HG02571 (cell line): ENCODE results near the gene GK.
"Not testable (repeated sequence)": the region's sequence is repeated elsewhere in the genome, so short reads cannot be mapped to it uniquely, and the experiment has no call there.

Experiments
- ATAC-seq: cut with Tn5 transposase; IDR thresholded peaks from one replicate; pipeline ENCODE4 v1.9.1; 2021; ENCODE audit warnings: mild to moderate bottlenecking, moderate library complexity; ENCODE audit not compliant: unreplicated experiment

The GK gene

DNA sequence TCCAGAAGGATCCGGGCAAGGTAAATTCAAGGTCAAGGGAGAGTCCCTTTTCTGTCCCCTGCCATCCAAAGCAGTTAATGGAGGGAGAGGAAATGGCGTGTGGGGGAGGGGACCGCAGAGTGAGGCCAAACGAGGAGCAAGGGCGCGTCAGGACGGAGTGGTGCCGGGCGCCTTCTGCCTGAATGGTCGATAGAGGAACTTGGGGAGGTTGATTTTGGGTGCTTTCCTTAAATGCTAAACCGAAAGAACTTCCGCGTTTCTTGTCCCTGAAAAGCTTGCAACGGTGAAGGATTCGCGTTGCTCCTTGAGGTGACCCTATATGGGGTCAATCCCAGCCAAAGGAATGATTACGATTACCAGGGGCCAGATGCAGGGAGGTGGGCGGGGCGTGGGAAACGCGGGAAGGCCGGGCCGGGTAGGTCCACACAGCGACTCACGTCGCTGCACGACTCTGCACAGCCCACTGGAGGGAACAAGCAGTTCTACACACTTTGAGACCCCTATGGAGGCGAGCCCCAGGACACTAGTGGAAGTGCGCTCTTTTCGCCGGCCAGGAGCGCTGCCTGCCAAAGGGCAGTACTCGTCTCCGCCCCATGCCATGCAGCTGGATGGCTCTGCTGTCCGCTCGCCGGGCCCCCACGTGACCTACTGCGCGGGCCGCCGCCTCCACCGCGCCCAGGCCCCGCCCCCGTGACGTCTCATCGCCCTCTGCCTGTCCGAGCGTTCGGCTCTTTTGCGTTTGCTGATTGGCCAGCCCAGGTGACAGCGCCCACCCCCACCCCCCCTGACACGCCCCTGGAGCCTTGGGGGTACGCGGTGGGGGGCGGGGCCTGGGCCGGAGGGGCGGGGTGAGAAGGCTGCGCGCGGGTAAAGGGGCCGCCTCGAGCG is 452 bp upstream of the GK start:
- ATAC-seq, result peak; percentile 85

DNA sequence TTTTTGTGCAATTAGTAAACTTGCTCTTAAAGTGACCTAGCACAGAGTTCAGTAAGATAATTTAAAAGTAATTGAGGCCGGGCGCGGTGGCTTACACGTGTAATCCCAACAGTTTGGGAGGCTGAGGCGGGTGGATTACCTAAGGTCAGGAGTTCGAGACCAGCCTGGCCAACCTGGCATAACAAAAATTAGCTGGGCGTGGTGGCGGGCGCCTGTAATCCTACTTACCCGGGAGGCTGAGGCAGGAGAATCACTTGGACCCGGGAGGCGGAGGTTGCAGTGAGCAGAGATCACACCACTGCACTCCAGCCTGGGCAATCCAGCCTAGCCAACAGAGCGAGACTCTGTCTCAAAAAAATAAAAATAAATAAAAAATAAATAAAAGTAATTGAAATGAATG is 1.2 kb downstream of the GK start:
- not testable (repeated sequence) for ATAC-seq

DNA sequence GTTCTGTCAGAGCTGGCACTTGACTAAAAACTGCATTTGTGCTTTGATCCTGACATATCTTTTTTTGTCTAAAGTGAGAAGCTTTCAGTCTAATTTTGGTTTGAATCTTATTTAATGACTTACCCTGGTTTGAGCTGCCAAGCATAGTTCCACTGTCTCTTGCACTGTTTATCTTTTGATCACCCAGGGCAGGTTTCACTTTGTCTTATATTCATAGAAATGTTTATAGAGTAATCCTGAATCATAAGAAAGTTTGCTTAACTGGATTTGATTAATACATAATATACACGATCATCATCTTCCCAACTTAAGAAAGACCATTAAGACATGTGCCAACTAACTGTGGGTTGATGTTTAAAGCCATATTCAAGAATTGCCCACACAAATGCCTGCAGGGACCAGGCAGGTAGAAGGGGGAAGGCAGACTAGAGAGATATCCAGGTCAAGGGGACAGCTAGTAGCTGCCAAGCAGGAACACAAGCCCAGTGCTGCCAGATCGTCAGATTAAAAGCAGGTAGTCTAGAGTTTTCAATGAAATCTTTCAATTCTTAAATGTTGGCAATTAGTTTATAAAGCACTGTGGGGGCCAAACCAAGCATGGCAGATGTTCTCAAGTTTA is 1.9 kb downstream of the GK start:
- no peak for ATAC-seq

DNA sequence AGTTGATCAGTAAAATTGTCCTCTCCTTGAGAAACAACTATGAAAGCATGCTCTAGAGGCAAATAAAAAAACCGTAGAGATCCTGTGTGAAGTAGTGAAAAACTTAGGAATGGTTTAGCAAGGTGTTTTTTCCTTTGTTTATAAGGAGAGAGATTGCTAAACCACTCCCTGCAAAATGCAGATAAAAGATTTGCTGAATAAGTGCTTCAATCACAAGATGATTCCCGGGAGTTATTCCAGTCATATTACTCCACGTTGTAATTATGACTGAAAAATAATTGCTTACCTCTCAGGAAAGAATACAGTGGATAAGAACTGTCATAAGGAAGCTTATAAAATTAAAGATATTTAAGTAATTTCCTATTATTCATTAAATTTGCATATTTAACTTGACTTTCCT is 2.8 kb downstream of the GK start:
- ATAC-seq, result no peak

DNA sequence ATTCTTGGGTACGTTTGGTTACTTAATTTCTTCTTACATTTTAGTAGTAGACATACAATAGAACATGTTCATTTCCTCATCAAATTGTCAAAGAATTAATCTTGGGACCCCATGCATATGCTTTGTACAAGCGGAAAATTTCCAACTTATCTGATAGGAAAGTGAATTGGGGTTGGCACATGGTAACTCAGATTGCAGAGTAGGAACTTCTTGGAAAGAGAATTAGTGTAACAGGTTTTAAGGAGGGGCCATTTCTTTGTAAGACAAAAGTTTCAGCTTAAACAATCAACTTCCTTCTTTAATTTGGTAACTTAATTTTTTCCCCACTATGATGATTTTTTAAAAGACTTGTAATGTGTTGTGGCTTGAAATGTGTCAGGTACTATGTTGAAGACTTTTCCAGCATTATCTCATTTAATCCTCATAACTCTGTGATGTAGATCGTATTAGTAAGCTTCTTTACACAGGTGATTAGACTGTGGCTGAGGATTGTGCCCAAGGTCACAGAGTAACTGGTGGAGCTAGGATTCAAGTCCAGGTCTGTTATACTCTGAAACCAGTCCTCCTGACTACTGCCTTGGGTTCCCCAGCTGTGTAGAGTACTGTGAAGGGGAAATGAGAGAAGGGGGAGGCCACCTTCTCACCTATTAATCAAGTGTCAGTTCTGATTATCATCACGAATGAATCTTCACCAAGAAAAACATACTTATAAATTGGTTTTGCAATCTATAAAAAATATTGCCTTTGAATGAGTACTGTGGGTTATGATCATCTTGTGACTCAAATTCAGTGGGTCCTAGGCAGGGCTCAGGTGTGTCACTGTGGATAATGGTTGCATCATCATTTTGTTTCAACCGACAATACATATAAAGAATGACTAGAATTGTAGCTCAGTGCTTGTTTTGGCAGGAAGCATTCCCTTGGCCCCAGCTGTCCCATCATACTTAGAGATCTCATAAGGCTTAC is 4.3 kb downstream of the GK start:
- no peak for ATAC-seq

DNA sequence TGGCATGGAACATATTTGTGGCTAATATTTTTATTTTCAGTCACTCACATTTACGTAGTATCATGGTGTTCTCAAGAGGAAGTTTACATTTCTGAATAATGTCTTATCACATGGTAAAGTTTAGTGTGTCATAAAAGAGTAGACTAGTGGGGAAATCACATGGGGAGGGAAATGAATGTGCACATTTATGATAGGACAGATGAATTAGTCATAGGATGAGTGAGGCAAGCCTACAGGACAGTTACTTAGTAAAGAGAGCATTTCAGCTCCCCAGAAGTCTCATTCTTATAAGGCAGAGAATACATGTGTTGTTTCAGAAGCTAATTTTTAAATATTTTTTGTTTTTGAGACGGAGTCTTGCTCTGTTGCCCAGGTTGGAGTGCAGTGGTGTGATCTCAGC is 6.2 kb downstream of the GK start:
- no peak for ATAC-seq

DNA sequence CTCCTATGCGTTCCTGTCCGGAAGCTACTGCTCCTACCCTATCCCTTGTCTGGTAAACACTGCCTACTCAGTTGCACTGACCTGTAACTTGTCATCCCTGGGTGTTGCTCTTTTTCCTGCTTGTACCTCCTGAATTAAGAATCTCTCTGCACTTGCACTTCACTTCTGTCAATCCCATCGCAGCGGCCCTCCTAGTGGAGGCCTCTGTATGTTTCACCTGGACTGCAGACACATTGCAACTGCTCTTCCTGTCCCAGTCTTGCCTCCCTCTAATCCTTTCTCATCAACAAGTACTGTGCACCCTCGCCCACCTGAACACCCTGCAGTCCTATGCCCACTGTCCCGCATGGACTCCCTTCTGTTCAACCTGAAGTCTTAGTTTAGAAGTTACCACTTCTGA is 8.0 kb downstream of the GK start:
- no peak for ATAC-seq

DNA sequence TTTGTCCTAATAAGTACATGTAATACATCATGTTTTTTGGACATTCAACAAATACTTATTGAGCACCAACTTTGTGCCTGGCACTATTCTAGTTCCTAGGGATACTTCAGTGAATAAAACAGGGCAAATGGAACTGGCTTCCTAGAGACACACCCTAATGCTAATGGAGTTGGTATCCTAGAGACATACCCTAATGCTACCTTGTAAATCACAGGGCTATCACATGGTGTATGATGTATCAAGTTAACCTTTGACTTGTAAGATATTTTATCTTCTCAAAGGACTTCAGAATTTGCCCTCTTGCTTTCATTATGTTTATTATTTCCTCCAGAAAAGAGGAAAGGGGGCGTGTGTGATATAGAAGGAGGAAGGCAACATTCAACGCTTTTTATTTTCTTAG is 10.1 kb downstream of the GK start:
- ATAC-seq, result no peak

DNA sequence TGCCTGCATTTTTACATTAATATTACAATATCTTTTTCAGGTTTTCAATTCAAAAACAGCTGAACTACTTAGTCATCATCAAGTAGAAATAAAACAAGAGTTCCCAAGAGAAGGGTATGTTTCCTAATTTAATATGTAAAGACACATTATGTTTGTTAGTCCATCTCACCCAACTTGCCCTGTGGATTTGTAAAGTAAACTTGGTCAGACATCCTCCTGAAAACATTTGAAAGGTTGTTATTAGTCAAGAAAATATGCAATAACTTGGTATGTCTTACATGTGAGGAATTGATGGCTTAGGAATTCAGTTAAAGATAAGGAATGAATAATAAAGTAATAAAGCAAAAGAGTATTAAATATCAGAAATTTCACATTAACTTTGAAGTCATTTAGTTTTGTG is 12.2 kb downstream of the GK start:
- no peak for ATAC-seq

DNA sequence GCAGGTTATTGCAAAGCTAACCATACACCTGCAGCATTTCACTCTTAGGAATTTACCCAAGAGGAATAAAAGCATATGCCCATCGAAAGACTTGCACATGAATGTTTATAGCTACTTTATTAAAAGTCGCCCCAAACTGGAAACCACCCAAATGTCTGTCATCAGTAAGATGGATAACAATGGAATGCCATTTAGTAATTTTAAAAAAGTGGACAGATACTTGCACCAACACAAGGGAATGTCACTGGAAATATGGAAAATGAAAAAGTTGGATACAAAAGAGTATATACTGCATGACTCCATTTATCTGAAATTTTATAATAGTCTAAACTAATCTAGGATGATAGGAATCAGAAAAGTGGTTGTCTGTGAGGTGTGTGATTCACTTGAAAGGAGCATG is 12.9 kb downstream of the GK start:
- no peak for ATAC-seq

DNA sequence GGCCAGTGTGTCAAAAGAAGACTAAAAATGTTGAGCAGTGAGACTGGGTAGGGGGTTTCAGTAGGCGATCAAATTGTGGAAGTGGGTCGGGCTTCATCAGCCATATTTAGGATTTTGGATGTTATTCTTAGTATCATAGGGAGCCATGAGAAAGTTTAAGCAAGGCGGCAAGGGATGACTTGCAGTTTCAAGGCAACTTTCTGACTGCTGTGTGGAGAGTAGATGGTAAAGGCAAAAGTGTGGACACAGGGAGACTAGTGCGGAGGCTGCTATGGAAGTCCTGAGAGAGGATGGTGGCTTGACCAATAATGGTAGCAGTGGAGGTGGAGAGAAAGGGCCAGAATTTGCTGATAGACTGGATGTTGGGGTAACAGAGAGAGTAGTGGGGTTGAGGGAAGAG is 15.4 kb downstream of the GK start:
- ATAC-seq, result no peak

DNA sequence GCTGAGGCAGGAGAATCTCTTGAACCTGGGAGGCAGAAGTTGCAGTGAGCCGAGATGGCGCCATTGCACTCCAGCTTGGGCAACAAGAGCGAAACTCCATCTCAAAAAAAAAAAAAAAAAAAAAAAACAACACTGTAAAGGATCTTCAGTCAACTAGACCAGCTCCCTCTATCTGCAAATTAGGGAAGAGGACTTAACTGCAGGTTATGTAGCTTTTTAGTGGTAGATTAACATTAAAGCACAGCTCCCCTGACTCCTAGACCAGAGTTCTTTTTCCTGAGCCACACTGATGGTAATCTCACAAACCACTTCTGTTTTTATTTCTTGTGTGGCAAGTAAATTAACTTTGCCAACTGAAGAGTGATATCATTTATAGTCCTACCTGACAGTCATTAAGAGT is 18.0 kb downstream of the GK start:
- not testable (repeated sequence) for ATAC-seq

DNA sequence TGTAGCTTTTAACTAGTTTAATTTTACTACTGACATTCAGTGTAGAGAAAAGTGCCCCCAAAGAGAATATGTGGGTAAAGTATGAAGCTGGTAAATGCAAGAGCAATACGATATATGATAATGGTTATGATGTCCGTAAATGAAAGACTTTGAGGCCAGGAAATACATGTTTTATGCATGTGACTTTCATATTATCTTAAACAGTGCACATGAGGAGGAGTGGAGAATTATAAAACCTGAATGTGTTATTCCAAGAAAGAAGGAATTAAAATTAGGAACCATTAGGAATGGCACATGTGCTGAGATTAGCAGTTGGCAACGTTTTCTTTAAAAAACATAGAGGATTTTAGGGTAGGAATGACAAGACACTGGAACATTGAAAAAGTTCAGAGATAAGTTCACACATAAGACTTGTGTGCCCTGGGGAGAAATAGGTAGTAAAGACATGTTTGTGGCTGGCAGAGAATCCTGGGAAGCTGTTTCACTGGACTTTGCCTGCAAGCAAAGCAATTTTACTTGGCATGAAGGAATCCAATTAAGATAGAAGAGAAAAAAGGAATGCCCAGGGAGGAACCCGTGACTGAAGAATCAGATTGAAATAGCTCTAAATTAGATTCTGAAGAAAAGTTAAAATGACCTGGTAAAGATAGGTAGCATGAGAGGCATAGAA is 20.0 kb downstream of the GK start:
- no peak for ATAC-seq

DNA sequence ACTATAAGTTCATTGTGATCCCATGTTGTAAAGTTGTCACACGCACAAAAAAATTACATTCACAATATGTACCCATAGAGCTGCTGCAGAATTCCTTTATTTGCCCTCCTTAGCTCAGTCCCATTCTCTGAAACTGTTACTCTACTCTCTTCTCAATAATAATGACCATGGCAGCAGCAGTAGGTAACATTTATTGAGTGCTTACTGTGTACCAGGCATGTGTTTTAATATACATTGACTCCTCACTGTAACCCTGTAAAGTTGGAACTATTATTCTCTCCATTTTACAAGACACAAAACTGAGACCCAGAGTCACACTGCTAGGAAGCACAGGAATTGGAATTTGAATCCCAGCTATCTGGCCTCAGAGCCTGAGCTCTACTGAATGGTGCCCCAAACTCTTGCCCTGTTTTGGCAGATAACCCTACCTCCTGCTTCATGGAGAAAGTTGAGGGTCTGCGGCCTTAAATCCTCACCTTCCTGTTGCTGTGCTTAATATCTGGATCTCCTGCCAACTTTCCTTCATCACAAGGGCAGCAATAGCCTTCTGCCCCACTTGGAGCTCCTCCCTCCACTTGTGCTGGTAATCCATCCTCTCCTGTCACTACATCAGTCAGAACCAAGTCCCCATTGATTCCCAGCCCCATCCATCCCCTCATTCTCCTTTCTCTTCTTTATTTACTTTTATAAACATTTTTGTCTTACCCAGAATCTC is 20.8 kb downstream of the GK start:
- ATAC-seq, result no peak

DNA sequence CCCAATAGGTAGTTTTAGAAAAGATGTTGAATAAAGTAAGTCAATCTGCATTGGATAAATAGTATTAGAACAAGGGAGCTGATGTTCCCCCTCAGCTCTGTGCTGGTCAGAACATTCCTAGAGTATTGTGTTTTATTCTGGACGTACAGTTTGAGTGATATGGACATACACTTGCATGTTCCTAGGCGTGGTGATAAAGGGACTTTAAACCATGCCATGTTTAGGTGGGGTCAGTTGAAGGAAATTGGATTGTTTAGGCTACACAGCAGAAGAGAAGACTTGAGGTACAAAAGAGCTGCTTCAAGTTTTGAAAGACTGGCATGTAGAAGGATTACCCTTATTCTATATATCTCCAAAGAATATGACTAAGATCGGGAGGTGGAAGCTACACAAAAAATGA is 21.6 kb downstream of the GK start:
- ATAC-seq, result no peak

DNA sequence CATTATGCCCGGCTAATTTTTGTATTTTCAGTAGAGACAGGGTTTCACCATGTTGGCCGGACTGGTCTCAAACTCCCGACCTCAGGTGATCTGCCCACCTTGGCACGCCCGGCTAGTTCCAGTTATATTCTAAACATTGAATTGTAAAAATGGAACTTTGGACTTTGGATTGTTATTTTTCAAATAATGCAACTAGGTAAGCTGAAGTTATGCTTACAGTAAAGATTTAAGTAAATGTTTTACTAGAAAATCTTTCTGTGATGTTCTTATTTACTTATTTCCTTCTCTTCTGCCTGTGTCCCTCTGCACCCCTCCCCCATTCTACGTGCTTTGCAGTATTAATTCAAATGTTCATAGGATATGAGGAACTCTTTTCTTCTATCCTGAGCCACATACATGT is 26.1 kb downstream of the GK start:
- ATAC-seq, result no peak

DNA sequence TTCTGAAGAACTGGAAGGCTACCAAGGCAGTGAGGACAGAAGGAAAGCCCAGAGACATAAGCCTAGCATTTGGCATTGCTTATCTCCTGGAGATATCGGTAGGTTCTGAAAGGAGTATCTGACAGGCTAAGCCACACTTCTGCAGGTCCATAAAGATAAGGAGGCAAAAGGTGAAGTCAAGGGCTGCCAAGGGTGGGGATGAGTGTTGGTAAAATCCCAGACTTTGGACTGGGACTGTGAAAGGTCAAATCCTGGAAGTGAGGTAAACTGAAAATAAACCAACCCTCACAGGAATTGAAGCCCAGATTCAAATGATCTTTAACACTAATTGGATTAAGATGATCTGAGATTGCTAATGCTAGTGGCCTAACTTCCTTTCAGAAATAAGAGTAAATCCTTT is 27.4 kb downstream of the GK start:
- ATAC-seq, result no peak

DNA sequence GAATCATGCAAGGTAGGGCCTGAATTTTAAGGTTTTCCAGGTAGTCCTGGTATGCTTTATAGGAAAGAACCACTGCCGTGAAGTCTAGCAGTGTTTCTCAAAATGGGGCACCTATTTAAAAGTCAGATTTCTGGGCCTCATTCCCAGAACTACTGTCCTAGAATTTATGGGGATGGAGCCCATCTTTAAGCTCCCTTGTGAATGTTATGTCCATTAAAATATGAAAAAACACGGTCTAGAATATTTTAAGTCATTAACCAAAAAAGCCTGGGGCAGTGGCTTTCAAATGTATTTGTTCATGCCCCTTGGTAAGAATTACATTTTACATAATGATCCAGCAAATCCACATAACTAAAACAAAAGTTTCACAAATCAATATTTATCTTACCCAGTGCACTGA is 35.4 kb downstream of the GK start:
- ATAC-seq, result no peak

DNA sequence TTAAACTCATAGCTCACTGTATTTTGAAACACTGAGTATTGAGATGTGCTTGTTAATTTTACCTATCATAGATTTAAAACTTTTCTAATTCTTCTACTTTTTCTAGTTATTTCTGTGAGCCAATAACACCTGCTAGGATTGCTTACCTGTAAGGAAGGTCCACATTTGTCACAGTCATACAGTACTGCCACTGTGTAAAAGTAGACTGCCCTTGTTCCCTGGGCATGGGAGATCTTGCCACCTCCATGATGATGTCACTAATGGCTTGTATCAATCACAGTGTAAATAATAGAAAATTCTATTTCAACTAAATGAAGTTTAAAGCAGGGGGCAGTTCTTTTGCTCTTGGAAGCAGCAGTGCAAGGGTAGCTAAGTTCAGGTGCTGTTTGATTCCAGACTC is 35.9 kb downstream of the GK start:
- ATAC-seq, result no peak

DNA sequence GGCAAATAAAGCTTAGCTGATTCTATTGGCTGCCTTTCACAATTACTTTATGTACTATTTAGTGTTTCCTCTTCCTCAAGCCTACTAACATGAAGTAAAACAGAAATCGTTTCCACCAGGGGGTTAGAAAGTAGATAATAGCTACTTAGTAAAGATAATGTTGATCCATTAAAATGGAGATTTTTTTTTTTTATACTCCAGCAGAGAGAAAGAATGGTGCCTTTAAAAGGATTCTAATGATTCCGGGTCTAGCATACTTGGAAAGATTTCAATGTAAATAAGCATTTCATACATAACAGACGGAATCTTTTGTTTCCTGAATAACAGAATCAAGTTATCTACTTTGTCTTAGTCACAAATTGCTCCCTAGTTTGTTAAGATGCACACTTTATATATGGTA is 37.1 kb downstream of the GK start:
- ATAC-seq, result no peak
